Mesothelial cell of epicardium (in vitro differentiated cells): ENCODE results near the gene CASKIN1. TPM values are rescaled to one million over a fixed set of nuclear protein-coding genes. Genes with fewer than 3 reads are reported as not detected.

Source experiments
- DNase-seq, 2 experiments: peaks; one replicate each; pipeline ENCODE4 v3.0.0; 2021; ENCODE audit warnings: low spot score in 2 of 2; ENCODE audit not compliant: unreplicated experiment in 2 of 2
- H3K27ac Mint-ChIP-seq: 2 replicates; pipeline ENCODE4 v1.8.0; 2021; ENCODE audit warnings: mixed read lengths
- H3K27me3 Mint-ChIP-seq: 2 replicates; pipeline ENCODE4 v1.8.0; 2021; ENCODE audit warnings: low read depth, mixed read lengths
- H3K36me3 Mint-ChIP-seq: 2 replicates; pipeline ENCODE4 v1.8.0; 2021; ENCODE audit warnings: mixed read lengths
- H3K4me1 Mint-ChIP-seq: 2 replicates; pipeline ENCODE4 v1.8.0; 2021; ENCODE audit warnings: mixed read lengths
- H3K4me3 Mint-ChIP-seq: 2 replicates; pipeline ENCODE4 v1.8.0; 2021; ENCODE audit warnings: mild to moderate bottlenecking, moderate library complexity, mixed read lengths
- H3K9me3 Mint-ChIP-seq: 2 replicates; pipeline ENCODE4 v1.8.0; 2021; ENCODE audit warnings: mixed read lengths
- CTCF ChIP-seq: fragments of 200-600 bp; sonication (generic); IDR thresholded peaks from one replicate; pipeline ENCODE4 v1.5.0; 2021; ENCODE audit warnings: antibody characterized with exemption; ENCODE audit not compliant: unreplicated experiment
- total RNA-seq: library from RNA; stranded (reverse); gene quantifications from 3 replicates; pipeline ENCODE4 v1.2.1, GENCODE V29; 2021

The CASKIN1 gene
- total RNA-seq, 1 donor from 2014 or later, result 8.9 TPM

GRCh38 chr16:2229091-2229490 is 32.7 kb upstream of the CASKIN1 start:
- H3K9me3 Mint-ChIP-seq, result no peaks in the 10 kb centered on the region
- H3K36me3 Mint-ChIP-seq, result no peaks in the 10 kb centered on the region
- no peak overlapping the region for H3K4me3 Mint-ChIP-seq
- H3K27me3 Mint-ChIP-seq, result no peaks in the 10 kb centered on the region
- H3K27ac Mint-ChIP-seq, result no peak overlapping the region
- TF ChIP-seq CTCF, result no peak
- no peak for DNase-seq
- peaks cover 10% of the 10 kb centered on the region for H3K4me1 Mint-ChIP-seq

GRCh38 chr16:2228161-2228824 is 31.9 kb upstream of the CASKIN1 start:
- Mint-ChIP-seq H3K36me3 (no peaks in the 10 kb centered on the region), H3K4me3 (no peak overlapping the region), H3K27ac (no peak overlapping the region), H3K4me1 (peaks cover 11% of the 10 kb centered on the region), H3K9me3 (no peaks in the 10 kb centered on the region), H3K27me3 (no peaks in the 10 kb centered on the region)
- DNase-seq, result no peak
- no peak for TF ChIP-seq CTCF

- no peaks in the 10 kb centered on the region for H3K36me3 Mint-ChIP-seq
- no peak for DNase-seq
- no peak for TF ChIP-seq CTCF
- H3K4me3 Mint-ChIP-seq, result no peak overlapping the region
- H3K27me3 Mint-ChIP-seq, result no peaks in the 10 kb centered on the region
- H3K27ac Mint-ChIP-seq, result no peak overlapping the region
- no peaks in the 10 kb centered on the region for H3K9me3 Mint-ChIP-seq
- peaks cover 11% of the 10 kb centered on the region for H3K4me1 Mint-ChIP-seq
These were observed 30.5 kb upstream of the CASKIN1 start for GRCh38 chr16:2226918-2227317.

- Mint-ChIP-seq H3K36me3 (no peaks in the 10 kb centered on the region), H3K27me3 (no peaks in the 10 kb centered on the region), H3K4me3 (peak overlapping the region; percentile 34), H3K27ac (no peak overlapping the region), H3K9me3 (no peaks in the 10 kb centered on the region), H3K4me1 (peaks cover 11% of the 10 kb centered on the region)
- TF ChIP-seq CTCF, result no peak
- DNase-seq, result no peak
These were observed 29.9 kb upstream of the CASKIN1 start for GRCh38 chr16:2226245-2226793.

- DNase-seq, result peak in 1 of 2 experiments; percentile 68
These were observed 27.6 kb upstream of the CASKIN1 start for GRCh38 chr16:2223942-2224486.

More at GRCh38 chr16:2223942-2224486, 27.6 kb upstream of the CASKIN1 start:
- Mint-ChIP-seq H3K27me3 (no peaks in the 10 kb centered on the region), H3K9me3 (no peaks in the 10 kb centered on the region), H3K27ac (peak overlapping the region; percentile 75), H3K36me3 (no peaks in the 10 kb centered on the region), H3K4me3 (peak overlapping the region; percentile 78), H3K4me1 (peaks cover 11% of the 10 kb centered on the region)
- no peak for TF ChIP-seq CTCF
